Endometrium (tissue), 2 donors: ENCODE measurements around the gene USP34.
"Not testable (repeated sequence)": the region's sequence is repeated elsewhere in the genome, so short reads cannot be mapped to it uniquely, and the experiment has no call there.

Experiments
- FAIRE-seq: peaks from 2 replicates; lab custom pipeline; 2012; peaks lifted over from hg19 to GRCh38; lab: Jason Lieb, UNC
- donor health status: control.
- donor health status: control.

The USP34 gene

DNA sequence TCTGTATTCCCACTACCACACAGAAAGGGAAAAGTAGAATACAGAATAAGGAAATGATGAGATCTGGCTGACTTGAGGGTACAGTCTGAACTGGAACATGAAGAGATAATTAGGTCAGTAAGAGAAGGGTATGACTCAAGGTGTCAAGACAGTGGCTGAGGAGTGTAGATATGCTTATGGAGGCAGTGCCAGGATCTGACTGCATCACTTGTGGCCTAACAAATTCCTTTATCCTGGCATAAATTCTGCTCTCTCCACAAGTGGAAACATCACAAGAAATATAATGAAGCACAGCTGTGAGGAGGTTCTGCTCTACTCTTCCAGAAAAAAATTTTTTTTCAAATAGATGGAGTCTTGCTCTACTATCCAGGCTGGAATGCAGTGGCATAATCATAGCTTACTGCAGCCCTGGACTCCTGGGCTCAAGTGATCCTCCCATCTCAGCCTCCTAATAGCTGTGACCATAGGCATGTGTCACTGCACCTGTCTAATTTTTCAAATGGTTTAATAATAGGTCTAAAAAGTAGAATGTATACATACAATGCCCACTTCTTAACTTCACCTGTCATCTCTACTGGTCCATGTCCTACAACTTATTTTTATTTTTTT lies 223.6 kb downstream of the USP34 start:
- FAIRE-seq = no peak

DNA sequence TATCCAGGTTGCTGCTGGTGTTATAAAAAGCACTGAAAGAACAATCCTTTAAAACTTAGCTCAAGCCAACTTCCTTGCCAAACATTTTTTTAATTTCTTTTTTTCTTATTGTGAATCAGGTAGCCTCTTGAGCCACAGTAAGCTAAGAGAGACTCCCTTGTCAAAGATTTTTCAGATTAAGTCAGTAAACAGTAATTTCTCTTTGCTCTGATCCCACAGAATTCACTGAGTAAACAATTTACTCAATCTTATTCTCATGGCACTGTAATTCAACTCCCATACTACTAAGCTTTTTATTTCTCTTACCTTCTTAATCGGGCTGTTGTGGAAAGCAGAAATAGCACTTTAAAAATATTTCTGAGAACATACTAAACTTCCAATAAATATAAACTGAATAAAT lies 226.2 kb downstream of the USP34 start:
- no peak for FAIRE-seq

DNA sequence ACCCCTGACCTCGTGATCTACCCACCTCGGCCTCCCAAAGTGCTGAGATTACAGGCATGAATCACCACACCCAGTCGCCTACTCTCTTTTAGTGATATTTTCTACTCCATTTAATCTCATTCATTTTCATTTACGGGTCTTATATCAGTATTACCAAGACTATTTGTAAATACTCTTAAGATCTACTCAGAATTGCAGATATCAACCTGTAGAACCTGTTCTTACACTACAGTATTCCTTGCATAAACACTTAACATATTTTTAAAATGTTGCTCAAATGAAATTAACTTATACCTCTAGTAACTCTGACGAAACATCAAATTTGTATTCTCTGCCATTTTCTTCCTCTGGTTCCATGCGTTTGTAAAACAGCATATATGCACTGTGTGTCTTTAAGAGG lies 229.6 kb downstream of the USP34 start:
- FAIRE-seq = no peak

DNA sequence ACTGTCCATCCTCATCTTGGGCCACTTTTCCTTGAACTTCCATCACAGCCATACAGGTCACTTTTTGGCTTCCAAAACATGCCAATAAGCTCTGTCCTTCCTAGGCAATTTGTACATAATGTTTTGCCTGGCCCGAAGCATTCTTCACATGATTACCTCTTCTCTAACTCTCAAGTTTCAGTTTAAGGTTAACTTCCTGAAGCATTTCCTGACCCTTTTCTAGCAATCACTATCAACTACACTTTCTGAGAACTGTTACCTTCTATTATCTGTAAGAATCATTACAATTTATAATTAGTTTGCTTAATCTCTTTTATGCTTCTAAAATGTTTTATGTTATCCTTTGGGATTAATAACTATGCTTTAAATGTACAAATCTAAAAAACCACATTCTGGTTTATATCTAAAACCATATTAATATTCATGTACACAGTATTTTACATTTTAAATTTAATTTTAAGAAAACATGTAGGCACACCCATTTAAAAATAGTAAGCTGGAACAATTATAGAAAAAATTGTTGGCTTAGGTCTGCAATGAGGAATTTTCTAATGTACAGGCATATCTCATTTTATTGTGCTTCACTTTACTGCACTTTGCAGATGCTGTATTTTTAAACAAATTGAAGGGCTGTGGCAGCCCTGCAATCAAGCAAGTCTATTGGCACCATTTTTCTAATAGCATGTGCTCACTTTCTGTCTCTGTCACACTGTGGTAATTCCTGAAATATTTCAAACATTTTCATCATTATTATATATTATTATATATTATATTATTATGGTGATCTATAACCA lies 232.5 kb downstream of the USP34 start:
- no peak for FAIRE-seq

- no peak for FAIRE-seq
Measured at GRCh38 chr2:61235716-61236115, 235.2 kb downstream of the USP34 start.

DNA sequence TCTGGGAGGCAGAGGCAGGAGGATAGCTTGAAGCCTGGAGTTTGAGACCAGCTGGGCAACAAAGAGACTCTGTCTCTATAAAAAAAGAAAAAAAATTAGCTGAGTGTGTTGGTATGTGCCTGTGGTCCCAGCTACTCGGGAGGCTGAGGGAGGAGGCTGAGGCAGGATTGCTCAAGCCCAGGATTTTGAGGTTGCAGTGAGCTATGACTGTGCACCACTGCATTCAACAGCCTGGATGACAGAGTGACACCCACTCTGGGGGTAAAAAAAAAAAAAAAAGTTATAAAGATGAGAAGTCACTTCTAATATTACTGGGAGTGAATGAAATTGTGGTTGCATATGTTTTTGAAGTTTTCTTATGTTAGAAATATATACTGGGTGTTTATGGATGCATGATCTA lies 237.3 kb downstream of the USP34 start:
- no peak for FAIRE-seq

DNA sequence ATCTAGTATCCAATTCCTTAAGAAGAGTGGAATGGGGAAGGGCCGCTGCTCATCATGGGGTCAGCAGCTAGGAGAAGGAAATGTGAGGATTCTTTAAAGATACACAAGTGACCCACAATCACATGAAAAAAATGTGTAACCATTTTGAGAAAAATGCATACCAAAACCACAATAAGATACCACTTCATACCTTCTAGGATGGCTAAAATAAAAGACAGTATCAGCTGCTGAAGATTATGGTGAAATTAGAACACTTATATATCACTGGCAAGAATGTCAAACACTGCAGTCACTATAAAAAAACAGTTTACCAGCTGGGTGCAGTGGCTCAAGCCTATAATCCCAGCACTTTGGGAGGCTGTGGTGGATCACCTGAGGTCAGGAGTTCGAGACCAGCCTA lies 241.0 kb downstream of the USP34 start:
- FAIRE-seq = no peak

- no peak for FAIRE-seq
Measured at GRCh38 chr2:61222567-61222966, 248.3 kb downstream of the USP34 start.

DNA sequence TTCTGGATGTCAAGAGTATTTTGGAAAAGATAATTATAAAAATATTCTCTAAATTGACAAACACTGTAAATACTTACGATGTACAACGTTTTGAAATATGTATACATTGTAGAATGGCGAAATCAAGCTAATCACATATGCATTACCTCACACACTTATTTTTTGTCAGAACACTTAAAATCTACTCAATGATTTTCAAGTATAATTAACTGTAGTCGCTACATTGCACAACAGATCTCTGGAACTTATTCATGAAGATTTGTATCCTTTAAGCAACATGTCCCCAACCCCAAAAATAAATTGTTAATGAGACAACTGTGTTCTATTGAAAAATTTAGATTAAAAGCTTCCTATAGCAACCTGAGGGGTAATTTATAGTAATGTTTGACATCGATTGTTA lies 249.1 kb downstream of the USP34 start:
- no peak for FAIRE-seq

DNA sequence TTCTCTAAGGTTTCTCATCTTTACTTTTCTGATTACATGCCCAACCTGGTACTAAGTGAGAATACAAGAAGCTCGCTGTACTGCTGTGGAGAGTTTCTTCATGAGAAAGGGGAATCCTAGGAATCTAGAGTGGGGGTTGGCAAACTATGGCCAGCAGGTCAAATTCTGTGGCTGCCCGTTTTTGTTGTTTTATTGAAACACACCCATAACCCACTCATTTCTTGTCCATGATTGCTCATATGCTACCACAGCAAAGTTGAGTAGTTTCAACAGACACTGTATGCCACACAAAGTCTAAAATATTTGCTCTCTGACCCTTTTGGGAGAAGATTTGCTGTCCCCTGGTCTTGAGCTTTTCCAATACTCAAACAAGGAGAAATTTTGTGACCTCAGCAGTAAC lies 250.1 kb downstream of the USP34 start:
- FAIRE-seq = no peak

GRCh38 chr2:61218817-61219170 lies 252.1 kb downstream of the USP34 start:
- no peak for FAIRE-seq

DNA sequence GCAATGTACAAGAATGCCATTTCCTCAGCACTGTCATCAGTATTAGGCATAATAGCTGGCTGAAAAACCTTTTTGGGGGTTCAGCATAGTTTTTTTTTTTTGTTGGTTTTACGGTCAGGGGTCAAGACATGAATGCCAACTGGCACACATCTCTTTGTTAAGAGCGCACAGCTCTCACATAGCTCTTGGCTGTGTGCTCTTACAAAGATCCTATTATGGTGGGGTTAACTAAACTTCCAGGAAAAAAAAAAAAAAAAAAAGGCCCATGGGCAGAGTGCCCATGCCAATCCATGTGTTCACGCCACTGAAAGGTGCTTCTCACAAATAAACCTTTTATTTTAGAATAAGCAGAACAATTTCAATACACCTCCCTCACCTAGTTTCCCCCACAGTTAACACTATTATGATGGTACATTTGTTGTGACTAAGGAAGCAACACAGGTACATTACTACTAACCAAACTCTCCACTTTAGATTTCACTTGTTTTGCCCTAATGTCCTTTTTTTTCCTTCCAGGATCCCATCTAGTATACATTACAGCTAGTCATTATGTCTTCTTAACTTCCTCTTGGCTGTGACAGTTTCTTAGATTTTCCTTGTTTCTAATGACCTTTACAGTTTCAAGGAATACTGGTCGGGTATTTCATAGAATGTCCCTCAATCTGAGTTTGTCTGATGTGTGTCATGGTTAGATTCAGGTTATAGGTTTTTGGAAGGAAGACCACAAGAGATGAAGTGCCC lies 252.6 kb downstream of the USP34 start:
- FAIRE-seq = no peak

DNA sequence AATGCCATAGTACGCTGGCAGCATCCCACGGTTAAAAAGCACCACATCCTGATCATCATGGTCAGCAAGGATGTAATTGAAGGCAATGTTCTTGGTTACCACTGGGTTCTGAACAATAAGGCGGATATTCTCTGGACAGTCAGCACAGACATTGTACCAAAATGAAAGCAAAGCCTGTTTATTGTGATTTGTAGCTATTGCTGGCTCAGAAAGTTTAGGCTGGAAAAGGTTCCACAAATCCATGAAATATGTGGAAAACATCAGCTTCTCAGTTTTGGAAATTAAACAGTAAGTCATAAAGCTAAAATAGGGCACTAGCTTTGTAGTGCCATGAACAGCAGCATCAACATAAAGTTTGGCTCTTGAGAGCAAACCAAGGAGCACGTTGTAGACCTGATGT lies 256.7 kb downstream of the USP34 start:
- no peak for FAIRE-seq

- no peak for FAIRE-seq
Measured at GRCh38 chr2:61210332-61210981, 260.4 kb downstream of the USP34 start.

GRCh38 chr2:61205132-61205531 lies 265.8 kb downstream of the USP34 start:
- FAIRE-seq = no peak

DNA sequence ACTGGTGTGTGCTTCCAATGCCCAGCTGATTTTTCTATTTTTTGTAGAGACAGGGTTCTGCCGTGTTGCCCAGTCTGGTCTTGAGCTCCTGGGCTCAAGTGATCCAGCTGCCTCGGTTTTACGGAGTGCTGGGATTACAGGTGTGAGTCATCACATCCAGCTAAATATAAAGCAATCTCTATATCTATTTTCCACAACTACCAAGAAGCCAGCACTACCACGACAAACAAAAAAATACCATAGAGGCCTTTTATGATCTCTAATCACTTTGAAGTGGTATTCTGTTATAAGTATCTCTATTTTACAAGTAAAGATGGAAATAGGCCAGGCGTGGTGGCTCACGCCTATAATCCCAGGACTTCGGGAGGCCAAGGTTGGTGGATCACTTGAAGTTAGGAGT lies 274.2 kb downstream of the USP34 start:
- FAIRE-seq = no peak

DNA sequence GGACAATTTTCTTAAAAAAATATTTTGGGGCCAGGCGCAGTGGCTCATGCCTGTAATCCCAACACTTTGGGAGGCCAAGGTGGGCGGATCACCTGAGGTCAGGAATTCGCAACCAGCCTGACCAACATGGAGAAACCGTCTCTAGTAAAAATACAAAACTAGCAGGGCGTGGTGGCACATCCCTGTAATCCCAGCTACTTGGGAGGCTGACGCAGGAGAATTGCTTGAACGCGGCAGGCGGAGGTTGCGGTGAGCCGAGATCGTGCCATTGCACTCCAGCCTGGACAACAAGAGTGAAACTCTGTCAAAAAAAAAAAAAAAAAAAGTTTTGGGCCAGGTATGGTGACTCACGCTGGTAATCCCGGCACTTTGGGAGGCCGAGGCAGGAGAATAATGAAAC lies 276.2 kb downstream of the USP34 start:
- not testable (repeated sequence) for FAIRE-seq

DNA sequence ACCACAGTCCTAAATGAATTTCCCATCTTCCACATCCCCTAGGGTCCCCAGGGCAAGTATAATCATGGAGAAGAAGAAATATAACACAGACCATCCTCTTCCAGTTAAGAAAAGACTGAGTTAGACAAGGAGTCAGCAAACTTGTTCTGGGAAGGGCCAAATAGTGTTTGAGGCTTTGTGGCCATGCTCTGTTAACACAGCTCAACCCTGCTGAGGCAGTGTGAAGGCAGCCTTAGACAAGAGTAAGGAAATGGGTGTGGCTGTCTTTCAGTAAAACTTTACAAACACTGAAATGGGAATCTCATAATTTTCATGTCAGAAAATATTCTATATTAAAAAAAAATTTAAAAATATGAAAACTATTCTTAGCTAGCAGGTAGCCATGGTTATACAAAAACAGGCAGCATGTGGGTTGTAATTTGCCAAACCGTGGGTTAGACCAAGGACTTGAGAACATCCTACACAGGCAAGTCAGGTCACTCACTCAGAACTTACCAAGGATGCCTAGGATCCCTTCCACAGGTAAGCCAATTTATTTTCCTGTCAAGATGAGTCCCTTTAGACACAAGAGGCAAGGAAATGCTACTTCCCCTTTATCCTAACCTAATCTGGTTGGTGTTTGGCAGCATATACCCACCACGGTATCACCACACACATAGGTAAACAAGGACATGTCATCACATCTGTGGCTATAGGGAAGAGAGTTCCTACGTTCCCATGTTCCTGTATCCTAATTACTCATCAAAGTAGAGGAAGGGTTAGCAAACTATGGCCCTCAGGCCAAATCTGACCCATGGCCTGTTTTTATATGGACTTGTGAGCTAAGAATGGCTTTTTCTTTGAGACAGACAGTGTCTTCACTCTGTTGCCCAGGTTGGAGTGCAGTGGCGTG lies 277.0 kb downstream of the USP34 start:
- no peak for FAIRE-seq

DNA sequence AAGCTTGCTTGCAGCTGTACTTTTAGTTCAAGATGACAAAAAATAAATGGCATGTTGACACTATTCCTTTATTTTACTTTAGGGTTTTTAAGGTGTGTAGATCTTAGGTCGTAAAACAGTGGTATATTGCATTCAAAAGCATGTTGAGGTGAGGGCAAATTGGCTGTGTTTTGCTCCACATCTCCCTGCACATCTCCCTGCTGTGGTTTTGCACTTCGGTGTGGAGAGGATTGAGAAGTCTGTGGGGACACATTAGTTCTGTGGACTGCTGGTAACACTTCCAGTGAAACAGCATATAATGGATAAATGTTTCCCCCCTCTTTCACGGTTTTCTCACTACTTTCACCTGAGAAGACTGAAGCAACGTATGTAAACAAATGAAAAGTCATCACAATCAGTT lies 283.8 kb downstream of the USP34 start:
- no peak for FAIRE-seq

DNA sequence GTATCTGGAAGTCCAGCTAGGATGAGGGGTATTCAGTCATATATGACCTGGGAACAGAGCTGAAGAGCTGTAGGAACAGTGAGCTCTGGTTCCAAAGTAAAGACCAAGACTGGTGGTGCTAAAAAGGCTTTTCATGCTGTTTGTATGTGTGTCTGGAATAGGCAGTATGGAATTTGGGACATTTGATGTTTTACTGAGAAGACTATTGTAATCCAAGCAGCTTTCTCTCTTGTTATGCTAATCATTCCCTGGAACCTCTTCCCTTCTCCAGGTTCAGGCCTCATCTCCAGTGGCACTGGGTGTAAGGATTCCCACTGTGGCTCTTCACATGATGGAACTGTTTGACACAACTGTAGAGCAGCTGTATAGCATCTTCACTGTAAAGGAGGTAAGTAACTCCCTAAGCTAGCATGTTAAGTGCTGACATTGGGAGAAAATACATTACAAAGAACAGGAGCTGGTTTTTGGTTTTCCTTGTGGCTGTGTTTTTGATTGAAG lies 285.6 kb downstream of the USP34 start:
- FAIRE-seq = no peak

DNA sequence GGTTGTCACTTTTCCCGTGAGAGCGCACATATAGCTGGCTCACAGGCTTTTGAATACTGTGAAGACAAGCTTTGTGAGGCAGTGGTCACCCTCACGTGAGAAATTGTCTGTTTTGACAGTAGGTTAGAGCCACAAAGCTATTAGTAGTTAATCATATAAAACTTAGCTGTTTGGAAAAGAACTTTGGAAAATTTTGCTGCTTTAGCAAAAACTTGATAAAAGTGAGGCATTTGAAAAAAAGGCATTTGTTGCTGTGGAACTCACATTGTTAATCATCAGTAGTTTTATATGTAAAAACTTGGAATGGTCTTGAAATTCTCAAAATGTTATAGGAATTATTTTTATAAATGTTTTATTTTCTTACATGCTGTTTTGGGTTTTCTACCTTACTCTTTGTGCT lies 286.6 kb downstream of the USP34 start:
- no peak for FAIRE-seq

GRCh38 chr2:61183795-61184194 lies 287.1 kb downstream of the USP34 start:
- no peak for FAIRE-seq
